ENCODE data around the gene UXS1.

GRCh38 chr2:106175086-106175850, 18.8 kb downstream of the UXS1 start:
- no peak for TF ChIP-seq CTCF (IDR thresholded peaks at IDR 0.05)
- TF ChIP-seq POLR2A (IDR thresholded peaks at IDR 0.05; ENCODE audit: low read depth): no peak
